HepG2 (cell line): ENCODE measurements around the gene BEAN1. TPM values are rescaled to one million over a fixed set of nuclear protein-coding genes. Genes with fewer than 3 reads are reported as not detected.

Experiments
- CSRNP1 ChIP-seq: sonication (generic); formaldehyde crosslinking; IDR thresholded peaks from 2 replicates; pipeline ENCODE4 v1.8.1; 2023; ENCODE audit warnings: mild to moderate bottlenecking, missing genetic modification reagents
- DRAP1 ChIP-seq: IDR thresholded peaks from 2 replicates; pipeline ENCODE4 v1.6.1; 2016; ENCODE audit warnings: missing genetic modification reagents, missing compliant biosample characterization
- ELF1 ChIP-seq: sonication (generic); formaldehyde crosslinking; IDR thresholded peaks from 2 replicates; pipeline ENCODE4 v1.4.0; 2020; ENCODE audit warnings: missing genetic modification reagents
- EP300 ChIP-seq, 3 experiments: sonication (generic) in 1 of 3; formaldehyde crosslinking in 1 of 3; IDR thresholded peaks; 2 replicates each; pipeline versions ENCODE4 v1.5.1 to v1.6.1; 2011 to 2020; ENCODE audit warnings: low read depth in 2 of 3, low read length in 2 of 3, borderline replicate concordance in 1 of 3, improper control_type of control experiment in 1 of 3, mild to moderate bottlenecking in 1 of 3, missing genetic modification reagents in 1 of 3, moderate library complexity in 1 of 3
- GATA4 ChIP-seq: sonication (generic); IDR thresholded peaks from 2 replicates; pipeline ENCODE4 v1.6.1; 2016; ENCODE audit warnings: antibody characterized with exemption, low read depth, borderline replicate concordance
- KLF15 ChIP-seq: sonication (generic); formaldehyde crosslinking; IDR thresholded peaks from 2 replicates; pipeline ENCODE4 v1.8.1; 2023; ENCODE audit warnings: borderline replicate concordance, mild to moderate bottlenecking, inconsistent platforms, missing genetic modification reagents, mixed read lengths
- KLF6 ChIP-seq: IDR thresholded peaks from 2 replicates; pipeline ENCODE4 v1.8.0; 2016; ENCODE audit warnings: missing biosample characterization, missing genetic modification reagents
- LCORL ChIP-seq, 2 experiments: fragments of 450-650 bp in 1 of 2; sonication (generic) in 1 of 2; formaldehyde crosslinking in 1 of 2; IDR thresholded peaks; 2 replicates each; pipeline versions ENCODE4 v1.5.0 to v1.6.1; 2017 to 2020; ENCODE audit warnings: antibody characterized with exemption in 1 of 2, missing genetic modification reagents in 1 of 2
- MEIS2 ChIP-seq: sonication (generic); formaldehyde crosslinking; IDR thresholded peaks from 2 replicates; pipeline ENCODE4 v1.9.0; 2021; ENCODE audit warnings: mild to moderate bottlenecking, missing genetic modification reagents
- RELA ChIP-seq: sonication (generic); formaldehyde crosslinking; IDR thresholded peaks from 2 replicates; pipeline ENCODE4 v1.4.0; 2020; ENCODE audit warnings: missing genetic modification reagents
- SIN3B ChIP-seq: fragments of 150-350 bp; IDR thresholded peaks from 2 replicates; pipeline ENCODE4 v1.6.1; 2014; ENCODE audit warnings: low read length
- SP140L ChIP-seq: sonication (generic); formaldehyde crosslinking; IDR thresholded peaks from 2 replicates; pipeline ENCODE4 v1.4.0; 2020; ENCODE audit warnings: missing genetic modification reagents, borderline replicate concordance
- TCF7 ChIP-seq: sonication (generic); IDR thresholded peaks from 2 replicates; pipeline ENCODE4 v1.6.1; 2016; ENCODE audit warnings: antibody characterized with exemption, low read depth
- YEATS2 ChIP-seq: sonication (generic); formaldehyde crosslinking; IDR thresholded peaks from 2 replicates; pipeline ENCODE4 v1.4.0; 2020; ENCODE audit warnings: missing genetic modification reagents, borderline replicate concordance
- ZBTB2 ChIP-seq: sonication (generic); formaldehyde crosslinking; IDR thresholded peaks from 2 replicates; pipeline ENCODE4 v1.8.0; 2022; ENCODE audit warnings: low read depth, missing genetic modification reagents
- ZBTB42 ChIP-seq: sonication (generic); formaldehyde crosslinking; IDR thresholded peaks from 2 replicates; pipeline ENCODE4 v1.5.0; 2020; ENCODE audit warnings: mild to moderate bottlenecking, missing genetic modification reagents
- ZNF160 ChIP-seq: sonication (generic); formaldehyde crosslinking; IDR thresholded peaks from 2 replicates; pipeline ENCODE4 v1.8.0; 2022; ENCODE audit warnings: mild to moderate bottlenecking, inconsistent platforms, missing genetic modification reagents
- ZNF329 ChIP-seq: sonication (generic); formaldehyde crosslinking; IDR thresholded peaks from 2 replicates; pipeline ENCODE4 v1.9.0; 2021; ENCODE audit warnings: low read depth, mild to moderate bottlenecking, missing genetic modification reagents
- ZNF749 ChIP-seq: sonication (generic); formaldehyde crosslinking; IDR thresholded peaks from 2 replicates; pipeline ENCODE4 v1.8.0; 2022; ENCODE audit warnings: mild to moderate bottlenecking, missing genetic modification reagents, moderate library complexity, borderline replicate concordance
- ZNF766 ChIP-seq: sonication (generic); formaldehyde crosslinking; IDR thresholded peaks from 2 replicates; pipeline ENCODE4 v1.5.0; 2020; ENCODE audit warnings: missing genetic modification reagents, borderline replicate concordance
- polyA plus RNA-seq, 8 experiments: library from polyadenylated mRNA; depleted of rRNA in 3 of 8; stranded (reverse) in 7 of 8; unstranded in 1 of 8; fragments of >200 nt; fragmentation: Illumina TruSeq in 4 of 8; extraction: Trizol in 4 of 8; gene quantifications; 2 replicates each; pipeline versions ENCODE4 v1.2.1 to v1.2.3, GENCODE V29; 2011 to 2016; ENCODE audit warnings: low read depth in 4 of 8, missing spikeins in 1 of 8, mixed read lengths in 1 of 8; ENCODE audit not compliant: insufficient read depth in 1 of 8
- total RNA-seq, 5 experiments: library from RNA; depleted of rRNA; stranded (reverse); fragments of >200 nt; fragmentation: Illumina TruSeq; extraction: Trizol; gene quantifications; 2 replicates each; pipeline ENCODE4 v1.2.3, GENCODE V29; 2016; ENCODE audit warnings: low read depth in 1 of 5

Gene BEAN1
- total and polyA plus RNA-seq, 2 of the 13 experiments (the other 11 are each of a cell fraction or from before 2014, with no cell fraction given), result 0.53 to 1.4 TPM

GRCh38 chr16:66516808-66517585 is 89.9 kb downstream of the BEAN1 start (continued):
- TF ChIP-seq ZNF329 (CRISPR knock-in tag) (peak; percentile 22; the same call in 1 of the 2 replicates), EP300 (IDR thresholded peaks at IDR 0.05; ENCODE audit: low read depth in 2 of 2, low read length in 2 of 2) (peak; percentile 65 to 94; a peak in 3 of 4 replicates), EP300 (CRISPR knock-in tag; IDR thresholded peaks at IDR 0.05; ENCODE audit: borderline replicate concordance) (peak; percentile 89), DRAP1 (CRISPR knock-in tag) (peak; percentile 92), ZNF749 (CRISPR knock-in tag) (peak; percentile 91; the same call in 1 of the 2 replicates), TCF7 (peak; percentile 56; the same call in 1 of the 2 replicates), KLF15 (CRISPR knock-in tag) (peak; percentile 99; the same call in 1 of the 2 replicates), MEIS2 (CRISPR knock-in tag) (peak; percentile 74), YEATS2 (CRISPR knock-in tag) (peak; percentile 93), SIN3B (no peak), RELA (CRISPR knock-in tag) (peak; percentile 96; the same call in 1 of the 2 replicates), LCORL (IDR thresholded peaks at IDR 0.05) (no peak), LCORL (CRISPR knock-in tag; IDR thresholded peaks at IDR 0.05) (peak; percentile 96; the same call in 1 of the 2 replicates), GATA4 (peak; percentile 53; the same call in 1 of the 2 replicates), CSRNP1 (CRISPR knock-in tag) (peak; percentile 77; the same call in 1 of the 2 replicates), ZNF766 (CRISPR knock-in tag) (peak; percentile 85; the same call in 1 of the 2 replicates), KLF6 (CRISPR knock-in tag) (peak; percentile 92), ELF1 (CRISPR knock-in tag) (peak; percentile 94), ZBTB42 (peak; percentile 38; the same call in 1 of the 2 replicates), ZBTB2 (no peak), ZNF160 (CRISPR knock-in tag) (peak; percentile 33), SP140L (0 out of 2 replicates have a peak, but pooled peaks have one; percentile 28)
